Activated T-cell treated with anti-CD3 and anti-CD28 coated beads, Interleukin-2, amount 50 U/mL, for 48 hours (primary cell): ENCODE data around the gene CUBN.
"Not testable (repeated sequence)": the region's sequence is repeated elsewhere in the genome, so short reads cannot be mapped to it uniquely, and the experiment has no call there.

Source experiments
- DNase-seq, 2 experiments: peaks; one replicate each; pipeline ENCODE4 v3.0.0-alpha.2; 2020

The CUBN gene

DNA sequence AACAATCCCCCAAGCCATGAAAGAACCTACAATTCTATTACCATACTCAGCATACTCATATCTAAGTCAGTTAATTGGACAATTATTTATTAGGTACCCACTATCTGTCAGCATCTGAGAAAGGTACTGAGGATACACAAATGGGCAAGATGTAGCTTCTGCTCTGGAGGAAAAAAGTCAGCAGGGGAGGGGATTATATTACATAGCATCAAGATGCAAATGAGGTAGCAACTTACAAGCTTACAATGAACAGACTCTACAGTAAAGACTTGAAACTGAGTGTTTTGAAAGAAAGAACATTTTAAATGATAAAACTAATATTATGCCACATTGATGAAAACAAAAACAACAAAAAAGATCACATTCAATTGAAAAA lies 10.8 kb upstream of the CUBN start:
- DNase-seq: no peak

DNA sequence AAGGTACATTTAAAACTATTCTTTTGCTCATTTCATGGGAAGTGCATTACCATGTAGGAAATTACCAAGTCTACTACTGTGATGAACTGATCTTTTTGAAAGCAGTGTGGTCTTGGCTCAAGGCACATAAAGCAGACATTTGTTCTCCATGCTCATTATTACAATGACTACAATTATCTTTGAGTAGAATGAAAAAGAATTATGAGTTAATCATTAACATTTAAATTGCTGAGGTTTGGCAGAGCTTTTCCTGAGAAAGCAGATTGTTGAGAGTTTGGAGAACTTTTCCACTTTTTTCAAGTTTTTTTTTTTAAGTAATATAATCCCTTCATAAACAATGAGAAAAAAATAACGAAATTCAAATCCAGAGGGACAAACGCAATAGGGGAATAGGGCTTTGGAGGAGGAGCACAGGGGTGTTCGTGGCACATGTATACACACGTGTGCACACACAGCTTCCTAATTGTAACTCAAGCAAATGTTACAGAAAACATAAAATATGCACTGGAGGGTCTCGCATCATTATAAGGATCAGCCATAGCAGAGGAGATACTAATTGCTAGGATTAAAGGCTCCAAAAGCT lies 8.9 kb upstream of the CUBN start:
- DNase-seq: no peak

DNA sequence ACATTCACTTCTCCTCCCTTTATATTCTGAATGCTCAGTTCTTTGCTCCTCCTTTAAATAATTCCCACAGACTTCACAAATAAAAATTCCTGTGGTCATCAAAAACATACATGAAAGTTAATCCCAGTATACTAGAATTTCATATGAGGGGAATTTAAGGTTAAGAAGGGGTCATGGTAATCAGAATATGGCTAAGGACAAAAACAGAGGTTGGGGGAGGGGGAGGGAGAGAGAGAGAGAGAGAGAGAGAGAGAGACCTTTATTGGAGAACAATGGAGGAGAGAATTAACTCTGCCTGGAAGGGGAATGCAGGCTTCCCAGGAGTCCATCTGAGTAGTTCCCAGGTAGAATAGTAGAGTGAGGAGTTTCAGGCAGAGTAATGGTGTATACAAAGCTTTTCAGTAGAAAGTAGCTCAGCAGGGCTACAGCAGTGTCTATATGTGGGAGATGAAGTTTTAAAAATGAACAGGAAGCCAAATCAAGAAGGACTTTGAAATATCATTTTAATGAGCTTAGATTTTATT lies 5.2 kb upstream of the CUBN start:
- no peak for DNase-seq

DNA sequence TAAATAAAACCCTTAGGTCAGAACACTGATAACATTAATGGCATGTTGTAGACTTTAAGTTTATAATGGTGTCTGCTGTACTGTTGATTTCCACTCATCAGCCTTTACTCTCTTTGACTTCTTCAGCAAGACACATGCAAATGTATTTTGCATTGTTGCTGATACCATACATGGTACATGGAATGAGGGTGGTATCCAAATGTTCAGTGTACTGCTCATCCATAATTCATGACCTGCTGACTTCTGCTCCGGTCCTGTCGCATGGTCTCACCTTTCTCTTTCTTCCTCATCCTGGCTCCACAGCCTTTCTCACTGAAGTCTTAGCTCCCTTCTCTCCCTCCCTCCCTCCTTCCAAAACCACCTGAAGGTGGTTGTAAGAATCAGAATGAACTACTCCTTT lies 4.7 kb upstream of the CUBN start:
- DNase-seq: no peak

DNA sequence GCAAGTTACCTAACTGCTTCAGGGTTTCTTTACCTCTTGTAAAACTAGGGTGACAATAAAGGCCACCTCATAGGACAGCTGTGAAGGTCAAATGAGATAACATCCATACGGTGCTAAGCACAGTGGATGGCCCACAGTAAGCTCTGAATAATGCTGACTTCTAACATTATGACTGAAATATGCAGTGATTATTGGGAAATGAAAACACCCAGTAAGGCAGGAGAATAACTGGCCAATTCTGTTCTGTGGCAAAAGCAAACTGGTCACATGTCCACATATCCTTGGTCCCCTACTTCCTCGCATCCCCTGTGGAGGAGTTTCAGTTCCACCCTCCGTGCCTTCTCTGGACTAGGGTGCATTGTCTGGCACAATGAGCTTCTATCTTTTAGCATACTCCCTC lies 1.4 kb downstream of the CUBN start:
- no peak for DNase-seq

DNA sequence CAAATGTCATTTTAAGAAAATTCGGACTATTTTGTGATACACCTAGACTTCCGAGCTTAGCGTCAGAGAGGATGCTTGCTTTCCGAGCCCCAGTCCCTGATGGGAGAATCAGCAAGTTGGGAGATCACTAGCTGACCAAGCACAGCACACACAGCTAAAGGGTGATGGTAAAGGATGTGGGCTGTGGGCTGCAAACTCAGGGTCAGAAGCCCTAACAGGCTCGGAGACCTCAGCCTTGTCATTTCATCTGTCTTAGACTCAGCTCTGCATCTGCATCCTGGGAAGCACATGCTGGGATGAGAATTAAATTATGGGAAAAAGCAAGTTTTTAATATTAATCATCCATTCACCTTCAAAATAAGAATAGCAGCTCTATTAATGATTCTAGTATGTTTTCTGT lies 3.3 kb downstream of the CUBN start:
- no peak for DNase-seq

DNA sequence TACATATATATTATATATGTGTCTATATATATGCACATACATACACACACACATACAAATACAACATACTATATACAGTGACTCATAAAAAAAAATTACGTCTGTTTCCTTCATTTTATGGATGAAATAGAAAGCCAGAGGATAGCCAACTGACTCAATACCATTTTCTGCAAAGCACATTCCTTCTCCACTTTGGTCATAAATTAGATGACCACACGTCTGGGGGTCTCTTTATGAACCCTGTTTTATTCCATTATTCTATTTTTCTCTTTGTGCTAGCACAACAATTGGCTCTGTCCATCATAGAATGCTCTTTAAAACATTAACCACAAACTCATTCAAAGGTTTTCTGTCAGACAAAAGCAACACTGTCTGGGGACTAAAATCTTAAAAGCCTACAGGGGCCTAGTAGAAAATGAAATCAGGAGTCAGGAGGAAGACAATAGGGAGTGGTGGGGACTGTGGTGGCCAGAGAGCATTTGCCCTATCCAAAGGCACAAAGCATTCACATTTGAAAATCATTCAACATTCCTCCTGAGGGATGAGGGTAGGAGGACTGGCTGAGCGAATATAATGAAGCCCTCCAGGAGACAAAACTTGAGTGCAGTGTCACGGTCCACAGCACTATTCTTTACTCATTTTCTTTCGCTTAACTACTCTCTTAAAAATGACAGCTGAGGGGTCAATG lies 4.3 kb downstream of the CUBN start:
- DNase-seq: no peak

DNA sequence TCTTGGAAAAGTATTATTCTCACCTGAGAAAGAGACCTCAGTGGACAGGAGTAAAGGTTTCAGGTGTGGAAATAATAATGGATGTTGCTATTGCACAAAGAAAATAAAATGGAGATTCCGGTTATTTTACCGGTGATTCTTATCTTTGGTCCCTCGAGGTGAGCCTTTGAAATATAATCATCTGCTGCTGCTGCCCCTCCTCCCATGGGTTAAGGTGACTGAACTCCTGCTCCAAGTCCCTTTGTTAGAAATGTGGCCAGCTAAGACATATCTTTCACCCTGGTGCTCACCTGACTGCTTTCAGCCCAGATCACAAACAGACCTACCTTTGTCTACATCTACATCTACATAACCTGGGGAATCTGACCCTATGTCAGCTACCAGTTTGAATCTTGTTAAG lies 5.7 kb downstream of the CUBN start:
- no peak for DNase-seq

DNA sequence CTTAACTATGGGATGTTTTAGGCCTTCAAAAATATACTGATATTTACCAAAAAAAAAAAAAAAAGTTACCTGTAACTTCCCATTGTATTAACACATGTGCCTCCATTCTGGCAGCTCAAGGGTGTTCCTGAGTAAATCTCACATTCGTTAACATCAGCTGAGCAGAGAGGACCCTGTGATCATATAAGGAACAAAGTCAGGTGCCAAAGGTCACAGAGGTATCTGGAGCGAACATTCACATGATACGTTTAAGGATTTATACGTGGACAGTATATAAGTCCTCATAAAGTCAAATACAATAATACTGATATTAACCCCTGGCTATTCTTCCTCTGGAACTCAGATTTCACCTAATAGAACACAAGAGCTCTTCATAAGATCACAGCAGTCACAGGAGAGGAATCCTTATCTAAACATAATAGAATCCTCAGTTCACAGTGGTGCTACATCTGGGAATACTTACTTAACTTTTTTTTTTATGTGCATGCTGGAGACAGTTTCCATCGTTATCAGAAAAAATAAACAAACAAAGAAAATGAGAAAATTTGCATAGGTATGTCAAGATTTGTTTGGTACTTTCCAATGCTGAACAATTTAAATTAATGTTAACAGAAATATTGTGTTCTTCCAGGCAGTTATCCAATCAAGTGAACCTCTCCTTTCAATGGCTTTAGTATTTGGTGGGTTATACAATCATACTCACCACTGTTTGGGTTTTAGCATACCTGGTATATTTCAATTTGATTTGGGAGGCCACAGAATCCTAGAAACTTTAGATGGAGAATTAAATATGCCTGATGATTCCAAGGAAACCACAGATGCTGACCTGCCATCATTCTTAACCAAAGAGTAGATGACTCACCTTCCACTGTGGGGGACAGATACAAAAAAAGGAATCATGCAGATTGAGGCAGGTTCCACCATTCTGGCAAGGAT lies 6.6 kb downstream of the CUBN start:
- no peak for DNase-seq

DNA sequence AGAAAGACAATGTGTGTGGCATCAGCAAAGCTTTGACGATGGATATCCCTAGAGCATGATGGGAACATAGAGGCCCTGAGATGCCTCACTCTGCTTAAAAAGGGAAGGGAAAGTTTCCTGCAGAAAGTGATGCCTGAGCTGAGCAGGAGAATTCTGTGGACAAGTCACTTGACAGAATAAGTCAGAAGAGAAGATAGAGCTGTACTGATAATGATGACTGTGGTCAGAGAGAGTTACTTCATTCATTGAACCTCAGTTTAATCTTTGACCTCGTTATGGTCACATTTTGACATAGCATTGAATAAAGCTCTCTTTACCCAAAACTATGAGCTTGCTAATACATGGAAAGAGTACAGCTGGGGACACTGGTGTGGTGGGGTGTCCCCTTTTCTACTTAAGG lies 7.6 kb downstream of the CUBN start:
- no peak for DNase-seq

DNA sequence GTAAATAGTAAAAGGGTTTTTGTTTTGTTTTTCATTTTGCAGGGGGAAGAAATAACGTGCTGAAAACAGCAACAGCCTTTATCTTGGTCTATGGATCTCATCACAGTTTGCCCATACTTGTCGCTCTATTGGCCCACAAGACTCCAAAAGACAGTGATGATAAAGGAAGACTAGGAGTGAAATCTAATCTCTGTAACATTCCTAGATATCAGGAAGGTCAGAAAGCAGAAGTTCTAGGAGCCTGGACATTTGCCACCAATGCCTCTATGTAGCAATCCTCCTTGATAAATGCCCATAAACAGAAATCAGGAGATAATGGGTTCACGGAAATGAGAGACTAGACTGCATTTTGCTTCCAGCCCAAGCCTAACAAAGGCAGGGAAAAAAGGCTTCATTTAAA lies 8.9 kb downstream of the CUBN start:
- DNase-seq: no peak

DNA sequence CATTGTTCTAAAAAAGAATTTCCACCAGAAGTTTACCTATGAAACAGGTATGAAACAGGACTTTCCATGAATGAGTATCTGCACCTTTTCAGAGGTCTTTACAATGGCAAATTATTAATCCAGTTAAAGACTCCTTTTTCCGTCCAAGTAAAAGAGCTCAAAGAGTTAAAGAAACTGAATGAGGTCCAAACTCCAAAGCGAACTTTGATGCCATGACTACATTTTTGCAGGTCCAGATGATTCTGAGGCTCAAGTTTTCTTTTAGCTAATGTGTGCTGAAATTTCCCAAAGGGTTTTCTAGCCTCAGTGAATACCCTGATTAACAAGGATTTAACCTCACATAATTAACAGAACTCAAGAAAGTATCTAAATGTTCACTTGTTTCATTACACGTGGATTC lies 9.8 kb downstream of the CUBN start:
- DNase-seq: no peak

DNA sequence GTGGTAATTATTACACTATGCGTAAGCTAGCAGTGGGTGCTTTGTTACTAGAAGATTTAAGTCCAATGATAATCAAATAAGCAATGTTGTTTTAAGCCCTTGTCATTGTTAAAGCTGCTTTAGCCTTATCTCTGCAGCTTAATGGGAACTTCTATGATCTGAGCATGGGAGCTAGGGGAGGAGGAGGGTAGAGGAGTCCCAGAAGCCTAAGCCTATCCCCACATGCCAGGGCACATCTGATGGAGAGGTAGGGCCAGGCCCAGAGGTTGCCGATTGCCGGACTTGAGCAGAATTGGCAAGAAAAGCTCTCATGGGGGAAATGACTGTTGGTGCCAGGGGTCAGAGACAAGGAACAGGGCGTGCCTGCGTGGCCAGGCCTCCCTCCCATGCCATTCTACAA lies 13.4 kb downstream of the CUBN start:
- DNase-seq: no peak

DNA sequence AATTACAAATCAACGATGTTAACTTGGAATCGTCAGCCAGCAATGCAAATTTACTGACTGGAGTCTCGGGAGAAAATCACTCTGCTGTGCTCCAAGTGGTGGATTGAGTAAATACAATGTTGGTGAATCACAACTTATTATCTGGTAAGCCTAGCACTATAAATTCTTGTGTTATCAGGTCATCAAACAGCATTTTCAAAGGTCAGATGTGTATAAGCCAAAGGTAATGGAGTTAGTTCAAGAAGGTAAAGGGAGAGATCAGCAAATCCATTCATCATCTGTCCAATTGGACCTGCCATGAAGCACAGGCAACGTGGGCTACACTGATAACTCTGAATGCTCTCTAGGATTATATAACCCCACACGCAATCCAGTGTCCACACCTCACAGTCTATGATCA lies 13.9 kb downstream of the CUBN start:
- no peak for DNase-seq

DNA sequence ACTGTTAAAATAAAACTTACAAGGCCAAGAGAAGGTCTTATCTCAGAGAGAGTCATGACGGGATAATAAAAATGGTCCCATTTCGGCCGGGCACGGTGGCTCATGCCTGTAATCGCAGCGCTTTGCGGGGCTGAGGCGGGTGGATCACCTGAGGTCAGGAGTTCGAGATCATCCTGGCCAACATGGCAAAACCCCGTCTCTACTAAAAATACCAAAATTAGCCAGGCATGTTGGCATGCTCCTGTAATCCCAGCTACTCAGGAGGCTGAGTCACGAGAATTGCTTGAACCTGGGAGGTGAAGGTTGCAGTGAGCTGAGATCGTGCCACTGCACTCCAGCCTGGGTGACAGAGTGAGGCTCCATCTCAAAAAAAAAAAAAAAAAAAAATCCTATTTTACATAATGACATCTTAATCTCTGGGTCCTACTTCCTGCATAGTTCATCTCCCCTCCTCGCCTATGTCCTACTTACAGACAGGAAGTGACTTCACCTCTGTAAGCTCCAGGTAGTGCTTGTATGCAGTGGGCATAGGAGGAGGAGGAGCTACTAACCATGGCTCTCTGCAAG lies 14.7 kb downstream of the CUBN start:
- not testable (repeated sequence) for DNase-seq

DNA sequence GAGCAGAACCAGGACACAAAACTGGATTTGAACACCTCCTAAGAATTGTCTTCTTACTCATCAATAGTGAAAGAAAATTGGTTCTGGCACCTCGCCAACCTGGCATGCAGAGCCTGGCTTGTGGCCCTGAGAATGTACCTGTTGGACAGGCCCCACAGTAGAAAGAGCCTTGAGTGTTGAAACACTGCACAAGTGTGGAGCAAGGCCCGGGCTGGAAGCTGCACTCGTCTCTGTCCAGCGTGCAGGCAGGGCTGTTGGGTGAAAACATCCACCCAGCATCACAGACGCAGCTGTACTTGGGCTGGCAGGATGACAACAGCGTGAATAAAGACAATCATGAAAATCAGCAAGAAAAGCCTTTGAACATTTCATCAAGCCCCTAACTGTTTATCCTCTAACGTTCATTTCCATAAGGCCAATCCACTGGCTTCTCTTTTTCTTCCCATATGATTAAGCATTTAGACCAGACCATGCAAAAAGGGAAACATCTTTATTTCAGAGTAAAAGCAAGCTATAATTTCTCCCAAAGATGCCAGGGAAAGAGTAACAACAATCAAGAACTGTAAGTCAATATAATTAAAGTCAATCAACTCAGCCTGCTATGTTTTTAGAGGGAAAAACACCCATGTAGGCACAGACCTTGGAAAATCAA lies 15.6 kb downstream of the CUBN start:
- no peak for DNase-seq

DNA sequence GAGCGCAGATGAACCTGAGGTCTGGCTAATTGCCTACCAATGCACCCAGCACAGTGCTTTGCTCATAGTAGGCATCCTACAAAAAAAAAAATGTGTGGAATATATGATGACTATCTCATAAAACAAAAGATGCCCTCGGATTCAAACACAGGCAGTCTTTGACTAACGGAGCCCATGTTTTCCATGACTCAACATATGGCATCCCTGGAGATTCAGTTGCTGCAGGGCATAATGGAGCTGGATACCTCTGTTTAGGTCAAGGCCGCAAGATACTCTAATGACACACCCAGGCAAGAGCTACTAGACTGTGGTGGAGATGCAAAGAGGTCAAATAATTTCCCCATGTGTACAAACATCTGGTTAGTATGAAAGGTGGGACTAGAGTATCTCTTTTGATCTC lies 16.3 kb downstream of the CUBN start:
- no peak for DNase-seq

DNA sequence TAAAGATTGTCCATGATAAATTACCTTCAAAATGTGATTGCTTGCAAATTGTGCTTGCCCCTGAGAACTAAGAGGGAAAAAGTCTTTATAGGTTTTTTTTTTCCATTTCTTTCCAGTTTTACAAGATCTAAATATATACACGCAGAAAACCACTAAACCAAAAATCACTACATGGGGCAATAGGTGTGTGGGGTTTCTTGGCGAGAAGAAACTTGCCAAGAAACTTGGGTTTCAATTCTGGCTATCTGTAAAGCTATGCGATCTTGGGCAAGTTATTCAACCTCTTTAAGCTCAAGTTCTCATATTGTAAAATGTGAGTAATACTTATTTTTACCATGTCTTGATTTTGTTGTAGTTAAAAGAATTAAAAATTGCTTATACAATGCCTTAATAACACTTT lies 17.0 kb downstream of the CUBN start:
- no peak for DNase-seq

DNA sequence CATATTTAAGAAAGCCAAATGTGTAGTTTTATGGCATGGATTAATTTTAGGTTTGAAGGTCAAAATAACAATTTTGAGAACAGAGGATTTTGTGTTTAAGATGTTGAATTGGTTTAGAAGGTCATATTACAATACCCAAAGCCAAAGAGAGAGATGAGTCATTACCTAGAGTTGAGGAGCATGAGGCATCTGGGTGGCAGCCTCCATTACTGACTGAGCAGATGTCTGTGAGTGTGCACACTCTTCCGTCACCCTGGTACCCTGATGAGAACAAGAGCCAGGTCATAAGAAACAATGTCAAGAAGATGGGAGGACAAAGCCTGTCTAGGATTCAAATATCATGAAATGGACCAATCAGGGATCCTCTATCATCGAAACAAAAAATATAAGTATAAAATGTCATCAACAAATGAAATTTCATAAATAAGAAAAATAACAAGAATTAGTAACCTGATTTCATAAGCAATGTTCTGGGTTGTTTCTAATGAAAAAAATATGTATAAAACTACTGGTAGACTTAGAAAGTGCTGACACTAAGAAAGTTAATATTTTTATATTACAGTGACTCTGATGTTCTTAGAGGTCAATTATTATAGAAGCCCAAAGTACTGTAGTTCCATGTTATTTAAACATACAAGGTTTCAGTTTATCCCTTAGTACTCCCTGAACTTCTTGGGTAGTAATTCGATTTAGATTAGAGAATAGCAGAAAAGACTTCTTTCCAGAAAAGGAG lies 20.0 kb downstream of the CUBN start:
- no peak for DNase-seq

DNA sequence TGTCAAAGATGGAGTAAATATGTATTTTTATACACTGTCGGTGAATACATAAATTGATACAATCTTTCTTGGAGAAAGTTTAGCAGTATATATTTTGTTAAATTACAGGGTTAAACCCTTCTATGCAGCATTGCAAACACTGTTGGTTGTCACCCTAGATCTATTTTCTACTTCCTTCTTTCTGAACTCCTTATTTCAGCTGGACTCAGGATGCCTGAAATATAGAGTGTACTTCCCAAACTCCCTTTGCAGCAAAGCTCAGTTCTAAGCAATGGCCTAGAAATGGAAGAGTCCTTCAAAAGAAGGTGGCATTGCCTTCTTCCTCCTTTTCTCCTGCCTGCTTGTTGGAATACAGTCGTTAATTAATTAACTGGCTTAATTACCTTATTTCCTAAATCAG lies 20.6 kb downstream of the CUBN start:
- no peak for DNase-seq

DNA sequence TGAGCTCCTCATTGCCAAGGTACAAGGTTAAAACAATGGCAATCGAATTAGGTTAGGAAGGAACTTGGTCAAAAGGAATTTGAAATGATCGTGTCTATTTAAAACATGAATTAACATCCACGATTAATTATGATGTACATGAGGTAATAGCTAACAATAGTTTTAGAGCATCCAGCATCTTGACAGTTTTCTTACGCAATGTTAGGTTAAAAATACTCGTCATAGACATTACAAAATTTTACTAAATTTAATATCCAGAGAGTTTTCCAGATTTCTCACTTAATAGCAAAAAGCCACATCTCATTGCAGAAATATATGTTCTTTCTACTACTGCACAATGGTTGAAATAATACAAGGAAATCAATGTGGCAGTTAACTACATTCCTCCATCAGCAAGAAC lies 22.6 kb downstream of the CUBN start:
- DNase-seq: no peak

DNA sequence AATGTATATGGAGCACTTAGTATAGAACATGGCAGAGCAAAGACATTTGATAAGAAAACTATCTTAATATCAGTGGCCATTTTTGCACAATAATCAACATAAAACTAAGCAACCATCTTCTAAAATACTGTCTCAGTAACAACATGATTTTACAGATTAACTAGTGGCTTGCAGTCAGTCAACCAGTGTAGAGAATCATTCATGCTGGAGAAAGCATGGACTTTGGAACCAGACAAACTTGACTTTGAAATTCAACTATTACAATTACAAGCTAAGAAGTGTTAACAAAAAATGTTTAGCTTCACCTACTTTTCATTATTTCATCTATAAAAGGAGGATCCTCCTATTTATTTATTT lies 27.7 kb downstream of the CUBN start:
- no peak for DNase-seq
